ENCODE results near the gene MTUS2. TPM values are rescaled to one million over a fixed set of nuclear protein-coding genes. Genes with fewer than 3 reads are reported as not detected.
"Not testable (repeated sequence)": the region's sequence is repeated elsewhere in the genome, so short reads cannot be mapped to it uniquely, and the experiment has no call there.

Gene MTUS2
- total and polyA plus RNA-seq, 2 experiments from 2014 or later: 0.27 to 0.38 TPM

- Histone ChIP-seq H3K36me3 (ENCODE audit: insufficient read depth) (no peaks in the 10 kb centered on the region), H2AFZ (no peak overlapping the region), H4K20me1 (replicated peaks; ENCODE audit: insufficient read depth) (no peaks in the 10 kb centered on the region), H3F3A (replicated peaks; ENCODE audit: low read depth) (no peaks in the 10 kb centered on the region), H3K4me3 (no peak overlapping the region), H3K4me2 (no peak overlapping the region), H3K4me1 (ENCODE audit: insufficient read depth) (no peaks in the 10 kb centered on the region), H3K79me2 (replicated peaks; ENCODE audit: insufficient read depth) (no peaks in the 10 kb centered on the region), H3K9me2 (ENCODE audit: insufficient read depth) (no peaks in the 10 kb centered on the region), H3K27ac (ENCODE audit: low read depth) (no peak overlapping the region), H3K27me3 (ENCODE audit: insufficient read depth) (no peaks in the 10 kb centered on the region)
- peaks cover 2% of the 10 kb centered on the region for H3K27me3 Mint-ChIP-seq (ENCODE audit: insufficient read depth, low read depth, poor library complexity)
- DNase-seq (ENCODE audit: low spot score) (no peak), ATAC-seq (no peak)
- H3K4me1 Mint-ChIP-seq: no peaks in the 10 kb centered on the region
- no peak overlapping the region for H3K27ac Mint-ChIP-seq
- no peaks in the 10 kb centered on the region; the same call in 2 of the 3 replicates for H3K36me3 Mint-ChIP-seq (ENCODE audit: low read depth)
- TF ChIP-seq NANOG (IDR thresholded peaks at IDR 0.05; ENCODE audit: borderline replicate concordance) (no peak), EZH2 (IDR thresholded peaks at IDR 0.05; ENCODE audit: low read depth, unreplicated experiment) (no peak)
- H3K4me3 Mint-ChIP-seq: no peak overlapping the region
- peaks cover 11% of the 10 kb centered on the region; the same call in 2 of the 3 replicates for H3K9me3 Mint-ChIP-seq
Measured at GRCh38 chr13:29196409-29197074, 376.4 kb downstream of the MTUS2 start.

GRCh38 chr13:29202753-29203152 lies 382.6 kb downstream of the MTUS2 start:
- H3K4me2 ChIP-seq; H3K79me2 ChIP-seq (replicated peaks; ENCODE audit: insufficient read depth); H3K4me3 ChIP-seq; H3K27me3 Mint-ChIP-seq (ENCODE audit: insufficient read depth, low read depth, poor library complexity); H3K27ac Mint-ChIP-seq; H3K9me2 ChIP-seq (ENCODE audit: insufficient read depth); ATAC-seq; H3K4me3 Mint-ChIP-seq; DNase-seq (ENCODE audit: low spot score); H4K20me1 ChIP-seq (replicated peaks; ENCODE audit: insufficient read depth); H3K4me1 ChIP-seq (ENCODE audit: insufficient read depth); H3K27ac ChIP-seq (ENCODE audit: low read depth); H3F3A ChIP-seq (replicated peaks; ENCODE audit: low read depth); H3K36me3 Mint-ChIP-seq (ENCODE audit: low read depth); H3K4me1 Mint-ChIP-seq; H3K36me3 ChIP-seq (ENCODE audit: insufficient read depth); H3K27me3 ChIP-seq (ENCODE audit: insufficient read depth); H2AFZ ChIP-seq: not testable (repeated sequence)
- H3K9me3 Mint-ChIP-seq: peaks cover 13% of the 10 kb centered on the region; the same call in 2 of the 3 replicates
- 0 out of 4 replicates have a peak, but pooled peaks of 1 of the 2 experiments have one; percentile 9 for TF ChIP-seq CTCF (conservative IDR thresholded peaks at IDR 0.05; ENCODE audit: low read depth in 2 of 2)

- no peak overlapping the region for H3K4me3 ChIP-seq
- Mint-ChIP-seq H3K27me3 (ENCODE audit: insufficient read depth, low read depth, poor library complexity) (no peaks in the 10 kb centered on the region), H3K27ac (no peak overlapping the region), H3K4me3 (no peak overlapping the region), H3K9me3 (peaks cover 8% of the 10 kb centered on the region; the same call in 2 of the 3 replicates), H3K36me3 (ENCODE audit: low read depth) (no peaks in the 10 kb centered on the region), H3K4me1 (no peaks in the 10 kb centered on the region)
- H3F3A ChIP-seq (replicated peaks; ENCODE audit: low read depth): no peaks in the 10 kb centered on the region
- no peaks in the 10 kb centered on the region for H3K4me1 ChIP-seq (ENCODE audit: insufficient read depth)
- no peak overlapping the region for H3K4me2 ChIP-seq
- H4K20me1 ChIP-seq (replicated peaks; ENCODE audit: insufficient read depth): no peaks in the 10 kb centered on the region
- no peaks in the 10 kb centered on the region for H3K79me2 ChIP-seq (replicated peaks; ENCODE audit: insufficient read depth)
- no peak overlapping the region for H2AFZ ChIP-seq
- no peaks in the 10 kb centered on the region for H3K36me3 ChIP-seq (ENCODE audit: insufficient read depth)
- H3K27me3 ChIP-seq (ENCODE audit: insufficient read depth): no peaks in the 10 kb centered on the region
- no peak for ATAC-seq
- H3K27ac ChIP-seq (ENCODE audit: low read depth): no peak overlapping the region
- 0 out of 2 replicates have a peak, but pooled peaks cover 7% of the 10 kb centered on the region for H3K9me2 ChIP-seq (ENCODE audit: insufficient read depth)
- DNase-seq (ENCODE audit: low spot score): no peak
- TF ChIP-seq REST (IDR thresholded peaks at IDR 0.05; ENCODE audit: unreplicated experiment): no peak
- no peak for TF ChIP-seq ETS1 (IDR thresholded peaks at IDR 0.05)
- no peak for TF ChIP-seq CREB1 (CRISPR knock-in tag; IDR thresholded peaks at IDR 0.05; ENCODE audit: low read depth)
- no peak for TF ChIP-seq CTCF (conservative IDR thresholded peaks at IDR 0.05; ENCODE audit: low read depth in 2 of 2)
- no peak for TF ChIP-seq EZH2phosphoT487 (IDR thresholded peaks at IDR 0.05; ENCODE audit: unreplicated experiment)
- TF ChIP-seq STAT1 (IDR thresholded peaks at IDR 0.05; ENCODE audit: unreplicated experiment): no peak
- TF ChIP-seq ZNF114 (CRISPR knock-in tag; IDR thresholded peaks at IDR 0.05): no peak
- no peak for TF ChIP-seq NANOG (IDR thresholded peaks at IDR 0.05; ENCODE audit: borderline replicate concordance)
- TF ChIP-seq POLR2AphosphoS5 (IDR thresholded peaks at IDR 0.05; ENCODE audit: low read depth): no peak
Measured at GRCh38 chr13:29204651-29205050, 384.5 kb downstream of the MTUS2 start.
